IPS-NIHi7 (cell line): ENCODE measurements around the gene UGT2B15.
"Not testable (repeated sequence)": the region's sequence is repeated elsewhere in the genome, so short reads cannot be mapped to it uniquely, and the experiment has no call there.

Source experiments
- DNase-seq: peaks from one replicate; pipeline ENCODE4 v3.0.0; 2012; ENCODE audit warnings: mixed read lengths; ENCODE audit errors: extremely low spot score

UGT2B15 gene

GRCh38 chr4:68656445-68656973, 13.9 kb downstream of the UGT2B15 start:
- not testable (repeated sequence) for DNase-seq

- no peak for DNase-seq
Measured at GRCh38 chr4:68655764-68656444, 14.5 kb downstream of the UGT2B15 start.

- DNase-seq, result no peak
Measured at GRCh38 chr4:68654946-68655721, 15.3 kb downstream of the UGT2B15 start.

- no peak for DNase-seq
Measured at GRCh38 chr4:68651932-68652331, 18.5 kb downstream of the UGT2B15 start.

- no peak for DNase-seq
Measured at GRCh38 chr4:68630371-68630770, 40.1 kb downstream of the UGT2B15 start.

GRCh38 chr4:68622731-68623130, 47.7 kb downstream of the UGT2B15 start:
- DNase-seq, result not testable (repeated sequence)

- no peak for DNase-seq
Measured at GRCh38 chr4:68617003-68617698, 53.3 kb downstream of the UGT2B15 start.

- DNase-seq, result no peak
Measured at GRCh38 chr4:68615699-68616422, 54.6 kb downstream of the UGT2B15 start.

- DNase-seq, result no peak
Measured at GRCh38 chr4:68613752-68614151, 56.7 kb downstream of the UGT2B15 start.

GRCh38 chr4:68606240-68606639, 64.2 kb downstream of the UGT2B15 start:
- DNase-seq, result no peak

GRCh38 chr4:68599150-68599549, 71.3 kb downstream of the UGT2B15 start:
- DNase-seq, result no peak

- no peak for DNase-seq
Measured at GRCh38 chr4:68597482-68597881, 73.0 kb downstream of the UGT2B15 start.
